Measurements from ENCODE around the gene HACD2. TPM values are rescaled to one million over a fixed set of nuclear protein-coding genes. Genes with fewer than 3 reads are reported as not detected.

The HACD2 gene
- total RNA-seq, 4 donors from 2014 or later, result 11.9 to 70.5 (median 48.2) TPM

- H3K4me3 ChIP-seq, result no peak overlapping the region
- intact Hi-C loops (cut with DNase I; ENCODE audit: low total_unique reads) (no loop called here), in situ Hi-C loops (cut with MboI; ENCODE audit: low pct_ligation_motif_present in 1 of 4, low pct_unique_long_range_greater_than_20kb in 1 of 4, low sequenced_read_pairs in 3 of 4) (no loop called here)
- TF ChIP-seq CTCF (IDR thresholded peaks at IDR 0.05), result no peak
- TF ChIP-seq POLR2A (IDR thresholded peaks at IDR 0.05), result no peak
- no peak for TF ChIP-seq EP300 (IDR thresholded peaks at IDR 0.05; ENCODE audit: low read depth)
- no peak for TF ChIP-seq POLR2AphosphoS5 (IDR thresholded peaks at IDR 0.05)
- H3K4me1 ChIP-seq, result no peaks in the 10 kb centered on the region
- no peaks in the 10 kb centered on the region for H3K9me3 ChIP-seq
- WGBS, 2 donors (ENCODE audit: low coverage in 1 of 2), result 70 to 80% methylated on average over 2 to 6 of the region's 6 CpGs
- no peak overlapping the region for H3K27ac ChIP-seq
- H3K27me3 ChIP-seq, result no peaks in the 10 kb centered on the region
- no peak for DNase-seq
- no peaks in the 10 kb centered on the region for H3K36me3 ChIP-seq
These were observed 76.7 kb downstream of the HACD2 start for GRCh38 chr3:123508178-123508577.

GRCh38 chr3:123505820-123506219, 79.0 kb downstream of the HACD2 start:
- H3K36me3 ChIP-seq, result no peaks in the 10 kb centered on the region
- H3K4me1 ChIP-seq, result no peaks in the 10 kb centered on the region
- TF ChIP-seq CTCF (IDR thresholded peaks at IDR 0.05), result no peak
- TF ChIP-seq POLR2AphosphoS5 (IDR thresholded peaks at IDR 0.05), result no peak
- no peak for TF ChIP-seq EP300 (IDR thresholded peaks at IDR 0.05; ENCODE audit: low read depth)
- TF ChIP-seq POLR2A (IDR thresholded peaks at IDR 0.05), result no peak
- DNase-seq, result no peak
- H3K9me3 ChIP-seq, result no peaks in the 10 kb centered on the region
- H3K4me3 ChIP-seq, result no peak overlapping the region
- H3K27ac ChIP-seq, result no peak overlapping the region
- intact Hi-C loops (cut with DNase I; ENCODE audit: low total_unique reads) (no loop called here), in situ Hi-C loops (cut with MboI; ENCODE audit: low pct_ligation_motif_present in 1 of 4, low pct_unique_long_range_greater_than_20kb in 1 of 4, low sequenced_read_pairs in 3 of 4) (no loop called here)
- H3K27me3 ChIP-seq, result no peaks in the 10 kb centered on the region
- 94 to 98% methylated on average over 2 to 6 of the region's 6 CpGs for WGBS, 2 donors (ENCODE audit: low coverage in 1 of 2)

- Histone ChIP-seq H3K27ac (no peak overlapping the region), H3K4me3 (no peak overlapping the region), H3K4me1 (peaks cover 0 to 8% (median 2%) of the 10 kb centered on the region in 4 donors), H3K9me3 (no peaks in the 10 kb centered on the region), H3K27me3 (no peaks in the 10 kb centered on the region), H3K36me3 (peaks cover 0 to 10% (median 4%) of the 10 kb centered on the region in 4 donors)
- 97 to 100% methylated on average over 3 of the region's 3 CpGs for WGBS, 2 donors (ENCODE audit: low coverage in 1 of 2)
- intact Hi-C loops (cut with DNase I; ENCODE audit: low total_unique reads), result no loop called here
- TF ChIP-seq CTCF (IDR thresholded peaks at IDR 0.05) (no peak), POLR2AphosphoS5 (IDR thresholded peaks at IDR 0.05) (no peak), EP300 (IDR thresholded peaks at IDR 0.05; ENCODE audit: low read depth) (no peak), POLR2A (IDR thresholded peaks at IDR 0.05) (no peak)
- in situ Hi-C loops (cut with MboI; ENCODE audit: low pct_ligation_motif_present in 1 of 4, low pct_unique_long_range_greater_than_20kb in 1 of 4, low sequenced_read_pairs in 3 of 4), result no loop called here
- no peak for DNase-seq
These were observed 81.7 kb downstream of the HACD2 start for GRCh38 chr3:123503203-123503602.

GRCh38 chr3:123499322-123499721, 85.5 kb downstream of the HACD2 start:
- TF ChIP-seq POLR2A (IDR thresholded peaks at IDR 0.05), result no peak
- TF ChIP-seq EP300 (IDR thresholded peaks at IDR 0.05; ENCODE audit: low read depth), result no peak
- TF ChIP-seq POLR2AphosphoS5 (IDR thresholded peaks at IDR 0.05), result no peak
- TF ChIP-seq CTCF (IDR thresholded peaks at IDR 0.05), result no peak
- H3K4me3 ChIP-seq, result no peak overlapping the region
- H3K9me3 ChIP-seq, result no peaks in the 10 kb centered on the region
- H3K36me3 ChIP-seq, result peaks cover 0 to 17% (median 5%) of the 10 kb centered on the region in 4 donors
- peaks cover 0 to 8% (median 2%) of the 10 kb centered on the region in 4 donors for H3K4me1 ChIP-seq
- intact Hi-C loops (cut with DNase I; ENCODE audit: low total_unique reads) (loop anchor here (5.0 kb wide), 1 partner anchor 63 kb away; no protein-coding TSS in a partner anchor), in situ Hi-C loops (cut with MboI; ENCODE audit: low pct_ligation_motif_present in 1 of 4, low pct_unique_long_range_greater_than_20kb in 1 of 4, low sequenced_read_pairs in 3 of 4) (loop anchor here in 1 of 4 donors (25.0 kb wide), 1 partner anchor 162 kb away; no protein-coding TSS in a partner anchor)
- no peaks in the 10 kb centered on the region for H3K27me3 ChIP-seq
- H3K27ac ChIP-seq, result no peak overlapping the region
- 71 to 75% methylated on average over 3 of the region's 3 CpGs for WGBS, 2 donors (ENCODE audit: low coverage in 1 of 2)
- DNase-seq, result no peak
